OCI-LY3 (cell line): Measurements from ENCODE around the gene SHLD1.

Experiments used
- CTCF ChIP-seq: fragments of 200-600, 300-600 bp; sonication (generic); IDR thresholded peaks from 2 replicates; pipeline ENCODE4 v1.5.1; 2014; ENCODE audit warnings: antibody characterized with exemption, low read length, low read depth
- EZH2phosphoT487 ChIP-seq: fragments of 200-600 bp; shearing (Covaris generic); IDR thresholded peaks from 2 replicates; pipeline ENCODE4 v1.6.1; 2018; ENCODE audit warnings: antibody characterized with exemption, mixed run types, low read depth

- TF ChIP-seq EZH2phosphoT487, result no peak
- TF ChIP-seq CTCF, result no peak
These were observed 137.8 kb downstream of the SHLD1 start for GRCh38 chr20:5888041-5888440.
